Body of pancreas (tissue), 4 donors: ENCODE data around the gene AQP2. TPM values are rescaled to one million over a fixed set of nuclear protein-coding genes. Genes with fewer than 3 reads are reported as not detected.

Source experiments
- ATAC-seq: fragments of 150-250 bp; one replicate; pipeline ENCODE4 v1.9.1; 2016
- DNase-seq, 4 donors: peaks; one replicate each; pipeline ENCODE4 v3.0.0-alpha.2; 2019
- H3K27ac ChIP-seq, 4 donors: fragments of 200-600 bp; sonication (generic); 1 replicate in 3 of 4; 2 replicates in 1 of 4; pipeline versions ENCODE4 v1.5.1 to v1.6.1; 2016 to 2019; ENCODE audit warnings: mild to moderate bottlenecking in 1 of 4, mixed read lengths in 1 of 4, moderate library complexity in 1 of 4
- H3K27me3 ChIP-seq, 2 donors: fragments of 200-600 bp; sonication (generic); one replicate each; pipeline ENCODE4 v1.6.0; 2016; ENCODE audit warnings: mild to moderate bottlenecking in 1 of 2
- H3K36me3 ChIP-seq, 2 donors: fragments of 200-600 bp; sonication (generic); replicated peaks in 1 of 2; 2 replicates each; pipeline ENCODE4 v1.5.1; 2016; ENCODE audit warnings: low read depth in 2 of 2; ENCODE audit not compliant: insufficient read depth in 1 of 2
- H3K4me1 ChIP-seq: fragments of 200-600 bp; sonication (generic); one replicate; pipeline ENCODE4 v1.6.0; 2016
- H3K4me3 ChIP-seq, 2 donors: fragments of 200-600 bp; sonication (generic); 1 replicate in 1 of 2; 2 replicates in 1 of 2; pipeline ENCODE4 v1.5.1; 2016 to 2019
- H3K9me3 ChIP-seq, 3 donors: fragments of 200-600 bp; sonication (generic); 1 replicate in 2 of 3; 2 replicates in 1 of 3; pipeline ENCODE4 v1.5.1; 2016
- POLR2A ChIP-seq, 3 donors: fragments of 450-650 bp; IDR thresholded peaks; one replicate each; pipeline ENCODE4 v1.6.1; 2016; ENCODE audit warnings: antibody characterized with exemption in 3 of 3, mild to moderate bottlenecking in 2 of 3
- WGBS, 2 donors: methylation state at CpG; one replicate each; pipeline ENCODE4 v1.1.5; 2017; 5-methylcytosine and 5-hydroxymethylcytosine counted together
- intact Hi-C: fragments of 100-400 bp; cut with DNase I; formaldehyde crosslinking; loops from one replicate; pipeline ENCODE4 v1.15.1; 2023
- total RNA-seq, 2 donors: library from RNA; depleted of rRNA; stranded (reverse); fragments of >200 nt; gene quantifications; one replicate each; pipeline ENCODE4 v1.1.0, GENCODE V29; 2016
- TF ChIP-seq, protein P1 (sequence below), 7 experiments: fragments of 450-650 bp in 4 of 7; fragments of 200-600 bp in 3 of 7; sonication (generic) in 3 of 7; IDR thresholded peaks; one replicate each; pipeline ENCODE4 v1.5.1; 2016 to 2019; ENCODE audit warnings: antibody characterized with exemption in 7 of 7

The AQP2 gene
- total RNA-seq, 2 donors from 2014 or later = not detected

DNA sequence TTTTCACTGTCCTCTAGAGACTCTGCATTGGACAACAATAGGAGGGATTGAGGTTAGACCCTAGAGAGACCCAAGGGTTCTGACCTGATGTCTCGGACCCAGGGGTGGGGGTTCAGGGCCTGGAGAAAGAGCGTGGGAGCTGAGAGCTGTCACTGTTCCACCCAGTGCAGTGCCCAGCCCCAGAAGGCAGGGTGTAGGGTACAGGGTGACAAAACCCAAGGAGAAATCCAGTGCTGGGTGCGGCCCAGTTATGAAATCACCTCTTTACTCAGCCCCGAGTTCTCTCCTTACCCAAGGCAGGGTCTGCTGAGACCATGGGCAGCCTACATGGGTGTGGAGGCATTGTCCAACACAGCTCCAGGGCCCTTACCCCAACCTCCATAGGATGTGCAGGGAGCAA, 2.6 kb downstream of the AQP2 start:
- WGBS, 2 donors = 82 to 84% methylated on average over 4 of the region's 4 CpGs
- ATAC-seq (no peak), DNase-seq (no peak)
- Histone ChIP-seq H3K27me3 (peaks cover 0 to 10% of the 10 kb centered on the region in 2 donors), H3K4me3 (no peak overlapping the region), H3K9me3 (no peaks in the 10 kb centered on the region), H3K27ac (no peak overlapping the region), H3K4me1 (peaks cover 11% of the 10 kb centered on the region), H3K36me3 (no peaks in the 10 kb centered on the region)
- intact Hi-C loops = no loop called here
- no peak for TF ChIP-seq POLR2A (IDR thresholded peaks at IDR 0.05)
- TF ChIP-seq, protein P1, sequence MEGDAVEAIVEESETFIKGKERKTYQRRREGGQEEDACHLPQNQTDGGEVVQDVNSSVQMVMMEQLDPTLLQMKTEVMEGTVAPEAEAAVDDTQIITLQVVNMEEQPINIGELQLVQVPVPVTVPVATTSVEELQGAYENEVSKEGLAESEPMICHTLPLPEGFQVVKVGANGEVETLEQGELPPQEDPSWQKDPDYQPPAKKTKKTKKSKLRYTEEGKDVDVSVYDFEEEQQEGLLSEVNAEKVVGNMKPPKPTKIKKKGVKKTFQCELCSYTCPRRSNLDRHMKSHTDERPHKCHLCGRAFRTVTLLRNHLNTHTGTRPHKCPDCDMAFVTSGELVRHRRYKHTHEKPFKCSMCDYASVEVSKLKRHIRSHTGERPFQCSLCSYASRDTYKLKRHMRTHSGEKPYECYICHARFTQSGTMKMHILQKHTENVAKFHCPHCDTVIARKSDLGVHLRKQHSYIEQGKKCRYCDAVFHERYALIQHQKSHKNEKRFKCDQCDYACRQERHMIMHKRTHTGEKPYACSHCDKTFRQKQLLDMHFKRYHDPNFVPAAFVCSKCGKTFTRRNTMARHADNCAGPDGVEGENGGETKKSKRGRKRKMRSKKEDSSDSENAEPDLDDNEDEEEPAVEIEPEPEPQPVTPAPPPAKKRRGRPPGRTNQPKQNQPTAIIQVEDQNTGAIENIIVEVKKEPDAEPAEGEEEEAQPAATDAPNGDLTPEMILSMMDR (IDR thresholded peaks at IDR 0.05) = no peak

DNA sequence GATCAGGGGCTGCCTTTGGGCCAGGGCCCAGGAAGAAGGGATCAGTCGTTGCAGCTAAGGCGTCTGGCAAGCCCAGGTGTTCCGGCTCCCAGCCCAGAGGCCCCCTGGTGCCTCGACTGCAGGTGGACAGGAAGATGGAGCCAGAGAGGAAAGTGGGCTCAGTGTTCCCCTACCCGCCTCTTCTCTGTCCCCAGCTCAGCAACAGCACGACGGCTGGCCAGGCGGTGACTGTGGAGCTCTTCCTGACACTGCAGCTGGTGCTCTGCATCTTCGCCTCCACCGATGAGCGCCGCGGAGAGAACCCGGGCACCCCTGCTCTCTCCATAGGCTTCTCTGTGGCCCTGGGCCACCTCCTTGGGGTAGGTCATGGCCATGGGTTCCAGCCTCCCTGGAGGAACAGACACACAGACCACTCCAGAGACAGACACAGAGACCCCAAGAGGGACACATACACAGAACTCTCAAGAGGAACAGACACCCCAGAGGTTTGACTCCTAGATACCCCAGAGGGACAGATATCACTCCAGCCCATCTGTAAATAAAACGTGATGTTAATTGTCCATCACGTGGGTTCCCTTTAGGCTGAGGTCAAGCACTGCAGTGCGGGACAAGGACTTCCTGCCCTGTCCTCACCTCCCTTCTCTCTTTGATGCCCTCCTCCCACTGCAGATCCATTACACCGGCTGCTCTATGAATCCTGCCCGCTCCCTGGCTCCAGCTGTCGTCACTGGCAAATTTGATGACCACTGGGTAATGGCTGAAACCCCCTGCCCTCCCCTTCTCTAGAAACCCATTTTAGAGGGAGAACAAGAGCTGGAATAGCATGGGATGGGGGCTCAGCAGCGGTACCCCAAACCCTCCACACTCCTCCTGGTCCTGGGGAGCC, 3.7 kb downstream of the AQP2 start:
- DNase-seq = no peak

DNA sequence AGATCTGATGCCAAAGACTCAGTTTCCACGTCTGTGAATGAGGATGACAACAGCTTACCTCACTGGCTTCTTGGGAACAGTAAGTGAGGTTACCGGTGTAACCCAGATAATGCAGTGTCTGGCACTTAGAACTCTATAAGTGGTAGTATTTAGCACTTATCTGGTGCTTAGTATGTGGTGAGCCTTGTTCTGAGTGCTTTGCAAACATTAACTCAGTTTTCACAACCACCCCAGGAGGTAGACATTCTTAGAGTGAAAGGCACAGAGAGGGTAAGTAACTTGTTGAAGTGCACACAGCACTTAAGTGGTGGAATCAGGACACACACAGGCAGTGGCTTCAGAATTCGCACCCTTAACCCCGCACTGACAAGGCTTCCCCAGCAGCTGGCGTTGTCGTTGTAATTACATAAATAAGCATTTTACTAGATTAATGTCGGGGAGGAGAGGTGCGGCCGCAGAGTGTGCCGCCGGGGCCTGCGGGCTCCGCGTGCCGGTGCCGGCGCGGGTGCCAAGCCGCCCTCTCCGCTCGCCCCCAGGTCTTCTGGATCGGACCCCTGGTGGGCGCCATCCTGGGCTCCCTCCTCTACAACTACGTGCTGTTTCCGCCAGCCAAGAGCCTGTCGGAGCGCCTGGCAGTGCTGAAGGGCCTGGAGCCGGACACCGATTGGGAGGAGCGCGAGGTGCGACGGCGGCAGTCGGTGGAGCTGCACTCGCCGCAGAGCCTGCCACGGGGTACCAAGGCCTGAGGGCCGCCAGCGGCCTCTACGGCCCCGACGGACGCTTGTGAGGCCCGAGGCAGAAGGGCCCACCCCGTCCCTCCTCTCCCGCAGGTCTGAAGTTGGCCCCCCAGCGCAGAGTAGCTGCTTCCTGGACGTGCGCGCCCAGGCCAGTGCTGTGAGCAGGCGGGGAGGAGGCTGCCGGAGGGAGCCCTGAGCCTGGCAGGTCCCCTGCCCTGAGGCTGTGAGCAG, 4.6 kb downstream of the AQP2 start:
- 30 to 49% methylated on average over 6 to 44 of the region's 53 CpGs for WGBS, 2 donors
- TF ChIP-seq, protein P1 (IDR thresholded peaks at IDR 0.05) = no peak
- TF ChIP-seq POLR2A (IDR thresholded peaks at IDR 0.05) = no peak
- H3K4me3 ChIP-seq = no peak overlapping the region
- H3K36me3 ChIP-seq = no peaks in the 10 kb centered on the region
- H3K9me3 ChIP-seq = no peaks in the 10 kb centered on the region
- peaks cover 14% of the 10 kb centered on the region for H3K4me1 ChIP-seq
- intact Hi-C loops = no loop called here
- ATAC-seq (no peak), DNase-seq (no peak)
- no peak overlapping the region for H3K27ac ChIP-seq
- H3K27me3 ChIP-seq = peaks cover 0 to 10% of the 10 kb centered on the region in 2 donors

More for the DNA sequence above, 3.7 kb downstream of the AQP2 start:
- H3K36me3 ChIP-seq = no peaks in the 10 kb centered on the region
- 69 to 77% methylated on average over 13 to 21 of the region's 21 CpGs for WGBS, 2 donors
- H3K9me3 ChIP-seq = no peaks in the 10 kb centered on the region
- TF ChIP-seq, protein P1 (IDR thresholded peaks at IDR 0.05) = no peak
- TF ChIP-seq POLR2A (IDR thresholded peaks at IDR 0.05) = no peak
- H3K4me3 ChIP-seq = no peak overlapping the region
- H3K27me3 ChIP-seq = peaks cover 0 to 10% of the 10 kb centered on the region in 2 donors
- intact Hi-C loops = no loop called here
- peaks cover 11% of the 10 kb centered on the region for H3K4me1 ChIP-seq
- ATAC-seq = no peak
- H3K27ac ChIP-seq = no peak overlapping the region

DNA sequence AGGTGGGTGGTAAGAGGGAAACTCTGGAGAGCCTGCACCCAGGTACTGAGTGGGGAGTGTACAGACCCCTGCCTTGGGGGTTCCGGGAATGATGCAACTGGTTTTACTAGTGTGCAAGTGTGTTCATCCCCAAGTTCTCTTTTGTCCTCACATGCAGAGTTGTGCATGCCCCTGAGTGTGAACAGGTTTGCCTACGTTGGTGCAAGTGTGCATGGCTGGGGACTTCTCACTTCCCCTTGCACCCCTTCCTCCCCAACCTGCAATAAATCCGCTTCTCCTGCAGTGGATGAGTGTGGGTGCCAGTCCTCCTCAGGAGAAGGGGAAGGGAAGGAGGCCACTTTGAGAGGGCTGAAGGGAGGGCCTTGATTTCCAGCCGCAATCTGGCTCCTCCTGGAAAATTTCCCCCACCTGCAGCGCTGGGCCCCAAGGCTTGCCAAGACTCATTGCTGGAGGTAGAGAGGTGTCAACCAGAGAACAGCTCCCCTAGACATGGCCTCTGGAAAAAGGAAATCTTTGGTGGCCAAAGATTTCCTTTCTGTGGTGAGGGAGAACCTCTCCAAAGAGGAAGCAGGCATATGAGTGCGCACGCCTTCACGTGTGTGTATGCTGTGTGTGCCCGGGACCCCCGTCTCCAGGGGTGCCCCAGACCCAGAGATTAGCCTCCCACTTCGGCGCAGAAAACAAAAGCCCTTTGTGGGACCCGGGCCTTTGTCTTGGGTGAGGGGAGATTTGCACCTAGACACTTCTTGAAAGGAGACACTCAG, 5.5 kb downstream of the AQP2 start:
- no peak overlapping the region for H3K27ac ChIP-seq
- no peak for DNase-seq

More for the DNA sequence above, 5.5 kb downstream of the AQP2 start:
- WGBS, 2 donors = 60 to 61% methylated on average over 12 to 13 of the region's 13 CpGs
- Histone ChIP-seq H3K4me1 (peaks cover 23% of the 10 kb centered on the region), H3K27me3 (peaks cover 0 to 15% of the 10 kb centered on the region in 2 donors), H3K36me3 (no peaks in the 10 kb centered on the region), H3K4me3 (no peak overlapping the region), H3K9me3 (no peaks in the 10 kb centered on the region)
- no peak for ATAC-seq
- intact Hi-C loops = no loop called here
- TF ChIP-seq, protein P1 (IDR thresholded peaks at IDR 0.05) = no peak
- no peak for TF ChIP-seq POLR2A (IDR thresholded peaks at IDR 0.05)
